Erythroblast (primary cell): Measurements from ENCODE around the gene ALDH2.

Experiments
- GATA1 ChIP-seq: IDR thresholded peaks from 2 replicates; pipeline ENCODE4 v1.6.1; 2011; ENCODE audit warnings: low read depth, mild to moderate bottlenecking, control low read depth, low read length, moderate library complexity
- POLR2A ChIP-seq: IDR thresholded peaks from 2 replicates; pipeline ENCODE4 v1.6.1; 2011; ENCODE audit warnings: mild to moderate bottlenecking, low read length

- TF ChIP-seq POLR2A, result no peak
- no peak for TF ChIP-seq GATA1
Measured at GRCh38 chr12:111728795-111729194, 37.9 kb upstream of the ALDH2 start.
